ENCODE measurements around the gene SLAMF6.
"Not testable (repeated sequence)": the region's sequence is repeated elsewhere in the genome, so short reads cannot be mapped to it uniquely, and the experiment has no call there.

The SLAMF6 gene

GRCh38 chr1:160500321-160500990, 22.6 kb downstream of the SLAMF6 start:
- no peak for DNase-seq

GRCh38 chr1:160499631-160500030, 23.4 kb downstream of the SLAMF6 start:
- no peak for DNase-seq

GRCh38 chr1:160498301-160499065, 24.6 kb downstream of the SLAMF6 start:
- DNase-seq, result not testable (repeated sequence)

GRCh38 chr1:160496334-160496733, 26.7 kb downstream of the SLAMF6 start:
- DNase-seq, result no peak

- no peak for DNase-seq
Observed at GRCh38 chr1:160494620-160495019, 28.4 kb downstream of the SLAMF6 start.

- DNase-seq, result no peak
Observed at GRCh38 chr1:160492617-160493016, 30.4 kb downstream of the SLAMF6 start.

- DNase-seq, result no peak
Observed at GRCh38 chr1:160491981-160492380, 31.1 kb downstream of the SLAMF6 start.

GRCh38 chr1:160491017-160491416, 32.0 kb downstream of the SLAMF6 start:
- no peak for DNase-seq

- no peak for DNase-seq
Observed at GRCh38 chr1:160489513-160490261, 33.4 kb downstream of the SLAMF6 start.

GRCh38 chr1:160488347-160489058, 34.6 kb downstream of the SLAMF6 start:
- DNase-seq, result no peak

GRCh38 chr1:160486453-160486852, 36.6 kb downstream of the SLAMF6 start:
- no peak for DNase-seq

GRCh38 chr1:160483505-160484185, 39.4 kb downstream of the SLAMF6 start:
- no peak for DNase-seq

GRCh38 chr1:160481979-160482596, 41.0 kb downstream of the SLAMF6 start:
- DNase-seq, result no peak

GRCh38 chr1:160480781-160481180, 42.3 kb downstream of the SLAMF6 start:
- DNase-seq, result not testable (repeated sequence)

GRCh38 chr1:160479091-160479490, 44.0 kb downstream of the SLAMF6 start:
- DNase-seq, result not testable (repeated sequence)

- peak; percentile 51 for DNase-seq
Observed at GRCh38 chr1:160474392-160475242, 48.4 kb downstream of the SLAMF6 start.

- no peak for DNase-seq
Observed at GRCh38 chr1:160472112-160472511, 50.9 kb downstream of the SLAMF6 start.

GRCh38 chr1:160471253-160471652, 51.8 kb downstream of the SLAMF6 start:
- no peak for DNase-seq

GRCh38 chr1:160467576-160467975, 55.5 kb downstream of the SLAMF6 start:
- DNase-seq, result no peak

GRCh38 chr1:160466961-160467360, 56.1 kb downstream of the SLAMF6 start:
- DNase-seq, result no peak

GRCh38 chr1:160465123-160465522, 57.9 kb downstream of the SLAMF6 start:
- DNase-seq, result no peak
